ENCODE results near the gene EXOC3L2.

DNA sequence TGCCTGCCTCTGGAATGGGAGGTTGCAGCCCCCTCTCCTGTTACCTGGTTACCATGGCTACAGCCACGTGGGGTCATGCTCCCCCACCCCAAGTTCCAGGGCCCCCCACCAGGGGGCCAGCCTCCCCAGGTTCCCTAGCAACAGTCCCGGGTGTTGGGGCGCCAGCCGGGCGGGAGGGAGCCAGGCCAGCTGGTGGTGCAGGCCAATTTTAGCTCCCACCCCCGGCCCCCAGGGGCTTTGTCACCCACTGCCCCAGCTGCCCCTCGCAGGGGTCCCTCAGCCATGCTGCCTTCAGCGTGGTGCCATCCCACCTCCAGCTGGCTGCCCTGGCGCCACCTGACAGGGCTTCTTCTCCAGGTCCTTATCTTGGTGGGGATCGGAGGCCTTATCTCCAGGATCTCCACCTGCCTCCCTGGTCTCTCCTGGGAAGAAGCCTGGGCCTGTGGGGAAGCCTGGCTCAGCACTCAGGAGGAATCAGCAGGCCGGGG, 8.9 kb upstream of the EXOC3L2 start:
- no peak for TF ChIP-seq POLR2A (IDR thresholded peaks at IDR 0.05)
- TF ChIP-seq, protein P1, sequence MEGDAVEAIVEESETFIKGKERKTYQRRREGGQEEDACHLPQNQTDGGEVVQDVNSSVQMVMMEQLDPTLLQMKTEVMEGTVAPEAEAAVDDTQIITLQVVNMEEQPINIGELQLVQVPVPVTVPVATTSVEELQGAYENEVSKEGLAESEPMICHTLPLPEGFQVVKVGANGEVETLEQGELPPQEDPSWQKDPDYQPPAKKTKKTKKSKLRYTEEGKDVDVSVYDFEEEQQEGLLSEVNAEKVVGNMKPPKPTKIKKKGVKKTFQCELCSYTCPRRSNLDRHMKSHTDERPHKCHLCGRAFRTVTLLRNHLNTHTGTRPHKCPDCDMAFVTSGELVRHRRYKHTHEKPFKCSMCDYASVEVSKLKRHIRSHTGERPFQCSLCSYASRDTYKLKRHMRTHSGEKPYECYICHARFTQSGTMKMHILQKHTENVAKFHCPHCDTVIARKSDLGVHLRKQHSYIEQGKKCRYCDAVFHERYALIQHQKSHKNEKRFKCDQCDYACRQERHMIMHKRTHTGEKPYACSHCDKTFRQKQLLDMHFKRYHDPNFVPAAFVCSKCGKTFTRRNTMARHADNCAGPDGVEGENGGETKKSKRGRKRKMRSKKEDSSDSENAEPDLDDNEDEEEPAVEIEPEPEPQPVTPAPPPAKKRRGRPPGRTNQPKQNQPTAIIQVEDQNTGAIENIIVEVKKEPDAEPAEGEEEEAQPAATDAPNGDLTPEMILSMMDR (IDR thresholded peaks at IDR 0.05) = no peak
